Cardiac muscle cell (in vitro differentiated cells and primary cell): ENCODE data around the gene SPTA1. TPM values are rescaled to one million over a fixed set of nuclear protein-coding genes. Genes with fewer than 3 reads are reported as not detected.

ENCODE experiments used
- DNase-seq, 2 donors: peaks; one replicate each; pipeline versions ENCODE4 v3.0.0 to v3.0.0-alpha.2; 2010 to 2017; ENCODE audit warnings: low read depth in 1 of 2, low spot score in 1 of 2
- H3K27ac ChIP-seq: fragments of 200-600 bp; sonication (generic); 2 replicates; pipeline ENCODE4 v1.5.1; 2016
- H3K27me3 ChIP-seq: fragments of 200-600 bp; sonication (generic); 2 replicates; pipeline ENCODE4 v1.6.0; 2016; ENCODE audit warnings: control low read depth
- H3K36me3 ChIP-seq: fragments of 200-600 bp; sonication (generic); 2 replicates; pipeline ENCODE4 v1.5.1; 2016; ENCODE audit warnings: control low read depth
- H3K4me1 ChIP-seq: fragments of 200-600 bp; sonication (generic); 2 replicates; pipeline ENCODE4 v1.8.1; 2017; ENCODE audit warnings: low read depth, mild to moderate bottlenecking, mixed run types
- H3K4me3 ChIP-seq: fragments of 200-600 bp; sonication (generic); 2 replicates; pipeline ENCODE4 v1.5.1; 2016; ENCODE audit warnings: mild to moderate bottlenecking
- H3K9me3 ChIP-seq: fragments of 200-600 bp; sonication (generic); 2 replicates; pipeline ENCODE4 v1.5.1; 2017; ENCODE audit warnings: low read depth, mild to moderate bottlenecking, control low read depth
- CTCF ChIP-seq: IDR thresholded peaks from 2 replicates; pipeline ENCODE4 v1.5.1; 2012; ENCODE audit warnings: low read depth, mild to moderate bottlenecking, low read length
- polyA plus RNA-seq: library from polyadenylated mRNA; unstranded; fragments of >200 nt; fragmentation: Nextera tagmentation; extraction: Ambion mirVana; gene quantifications from 2 replicates; pipeline ENCODE4 v1.2.1, GENCODE V29; 2016
- total RNA-seq: library from RNA; depleted of rRNA; stranded (reverse); fragments of >200 nt; gene quantifications from 2 replicates; pipeline ENCODE4 v1.2.3, GENCODE V29; 2016

The SPTA1 gene
- total and polyA plus RNA-seq, 2 experiments from 2014 or later, result 0.42 to 0.56 TPM

DNA sequence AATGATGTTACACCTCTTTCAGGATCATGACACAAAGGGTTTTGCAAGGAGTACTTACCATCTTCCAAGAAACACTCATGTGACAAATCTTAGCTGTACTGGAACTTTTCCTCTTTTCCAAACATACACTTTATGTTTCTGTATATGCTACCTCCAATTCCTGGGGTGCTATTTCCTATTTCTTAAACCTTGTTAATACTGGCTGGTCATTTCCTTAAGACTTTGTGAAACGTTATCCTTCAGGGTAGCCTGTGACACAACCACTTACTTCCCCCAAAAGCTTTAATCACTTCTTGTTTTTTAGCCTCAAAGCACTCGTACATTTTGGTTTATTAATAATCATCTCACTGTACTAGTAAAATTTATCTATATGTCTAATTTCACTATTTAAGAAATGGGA is 42.1 kb downstream of the SPTA1 start:
- H3K27me3 ChIP-seq, result no peaks in the 10 kb centered on the region
- no peaks in the 10 kb centered on the region for H3K36me3 ChIP-seq
- no peak for DNase-seq
- TF ChIP-seq CTCF, result no peak
- peaks cover 16% of the 10 kb centered on the region for H3K4me1 ChIP-seq
- no peak overlapping the region for H3K27ac ChIP-seq
- no peaks in the 10 kb centered on the region for H3K9me3 ChIP-seq
- no peak overlapping the region for H3K4me3 ChIP-seq

DNA sequence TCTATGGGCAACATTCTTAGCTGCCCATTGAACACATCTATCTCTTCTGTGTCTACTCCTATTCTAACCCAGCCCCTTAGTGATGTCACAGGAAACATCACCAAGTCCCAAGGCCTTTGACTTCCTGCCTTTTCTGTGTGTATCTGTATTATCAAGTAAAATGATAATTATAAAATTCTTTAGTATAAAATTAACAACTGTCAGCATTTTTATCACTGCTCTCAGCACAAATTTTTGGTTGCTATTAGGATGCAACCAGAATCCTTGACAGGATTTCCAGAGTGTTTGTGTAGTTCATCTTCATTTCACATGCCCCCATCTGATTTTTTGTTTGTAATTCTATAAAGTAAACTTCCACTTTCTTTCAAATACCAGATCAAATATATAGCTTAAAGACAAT is 47.6 kb downstream of the SPTA1 start:
- Histone ChIP-seq H3K27me3 (no peaks in the 10 kb centered on the region), H3K9me3 (no peaks in the 10 kb centered on the region), H3K27ac (no peak overlapping the region), H3K4me3 (no peak overlapping the region), H3K4me1 (no peaks in the 10 kb centered on the region), H3K36me3 (no peaks in the 10 kb centered on the region)
- TF ChIP-seq CTCF, result no peak
- no peak for DNase-seq

DNA sequence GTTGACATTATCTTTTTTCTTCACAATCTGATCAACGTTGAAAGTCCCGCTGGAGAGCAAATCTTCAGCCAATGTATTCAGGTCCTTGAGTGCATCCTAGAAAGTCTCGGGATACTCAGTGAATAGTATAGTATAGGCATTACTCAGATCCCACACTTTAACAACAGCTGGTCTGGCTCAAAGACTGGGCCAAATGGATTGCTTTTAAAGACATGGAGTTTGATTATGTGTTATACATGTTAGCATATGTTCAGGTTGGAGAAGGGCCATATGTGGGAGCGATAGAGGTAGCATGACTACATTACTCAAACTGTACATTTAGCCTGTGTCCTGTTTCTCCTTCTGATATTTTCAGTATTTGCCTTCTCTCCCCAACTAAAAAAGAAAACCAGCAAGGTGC is 48.4 kb downstream of the SPTA1 start:
- H3K36me3 ChIP-seq, result no peaks in the 10 kb centered on the region
- DNase-seq, result no peak
- no peaks in the 10 kb centered on the region for H3K9me3 ChIP-seq
- H3K27me3 ChIP-seq, result no peaks in the 10 kb centered on the region
- H3K27ac ChIP-seq, result no peak overlapping the region
- TF ChIP-seq CTCF, result no peak
- no peak overlapping the region for H3K4me3 ChIP-seq
- no peaks in the 10 kb centered on the region for H3K4me1 ChIP-seq

- no peaks in the 10 kb centered on the region for H3K9me3 ChIP-seq
- no peaks in the 10 kb centered on the region for H3K4me1 ChIP-seq
- H3K36me3 ChIP-seq, result no peaks in the 10 kb centered on the region
- H3K27ac ChIP-seq, result no peak overlapping the region
- H3K27me3 ChIP-seq, result no peaks in the 10 kb centered on the region
- DNase-seq, result no peak
- TF ChIP-seq CTCF, result no peak
- no peak overlapping the region for H3K4me3 ChIP-seq
These were observed 72.8 kb downstream of the SPTA1 start for GRCh38 chr1:158613764-158614163.

DNA sequence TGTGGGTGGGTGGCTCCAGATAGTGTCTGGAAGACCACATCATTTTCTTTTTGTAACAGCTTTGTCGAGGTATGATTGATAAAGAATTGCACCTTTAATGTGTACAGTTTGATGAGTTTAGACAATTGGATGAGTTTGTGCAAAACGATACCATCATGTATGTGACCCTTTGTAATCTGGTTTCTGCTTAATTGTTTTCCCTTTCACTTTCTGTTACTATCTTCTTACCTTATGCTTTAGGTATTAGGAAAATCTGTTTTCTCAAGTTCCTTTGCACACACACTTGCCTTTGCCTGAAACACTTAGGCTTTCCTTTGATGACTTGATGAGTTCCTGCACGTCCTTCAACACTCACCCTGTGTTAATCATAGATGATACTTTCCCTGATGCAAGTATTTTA is 74.6 kb downstream of the SPTA1 start:
- TF ChIP-seq CTCF, result no peak
- no peaks in the 10 kb centered on the region for H3K27me3 ChIP-seq
- no peak overlapping the region for H3K27ac ChIP-seq
- no peak for DNase-seq
- no peaks in the 10 kb centered on the region for H3K4me1 ChIP-seq
- H3K9me3 ChIP-seq, result no peaks in the 10 kb centered on the region
- no peak overlapping the region for H3K4me3 ChIP-seq
- no peaks in the 10 kb centered on the region for H3K36me3 ChIP-seq

DNA sequence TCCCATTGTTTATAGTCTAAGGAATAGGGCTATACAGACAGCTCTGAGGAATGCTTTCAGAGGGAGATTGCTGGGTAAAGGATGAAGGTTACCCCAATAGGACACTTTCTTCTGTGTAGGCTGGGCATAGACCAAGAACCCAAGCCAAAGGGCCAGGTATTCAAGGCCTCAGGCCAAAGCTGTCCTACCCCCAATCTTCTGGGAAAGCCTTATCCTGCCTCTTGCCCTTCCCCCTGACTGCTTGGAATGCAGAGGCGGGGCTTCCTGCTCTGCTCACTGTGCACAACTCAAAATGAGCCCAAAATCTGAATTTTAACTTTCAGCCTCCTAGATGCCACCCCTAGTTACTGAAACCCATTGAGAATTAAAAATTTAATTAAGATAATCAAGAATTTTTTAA is 79.2 kb downstream of the SPTA1 start:
- Histone ChIP-seq H3K27ac (no peak overlapping the region), H3K4me1 (no peaks in the 10 kb centered on the region), H3K9me3 (no peaks in the 10 kb centered on the region), H3K36me3 (no peaks in the 10 kb centered on the region), H3K27me3 (no peaks in the 10 kb centered on the region), H3K4me3 (no peak overlapping the region)
- no peak for DNase-seq
- no peak for TF ChIP-seq CTCF
